Right hindlimb (tissue), 1 donor: ENCODE results near the gene DNASE1L2.
"Not testable (repeated sequence)": the region's sequence is repeated elsewhere in the genome, so short reads cannot be mapped to it uniquely, and the experiment has no call there.

Experiments
- DNase-seq: peaks from one replicate; pipeline ENCODE4 v3.0.0-alpha.2; 2018

Gene DNASE1L2

DNA sequence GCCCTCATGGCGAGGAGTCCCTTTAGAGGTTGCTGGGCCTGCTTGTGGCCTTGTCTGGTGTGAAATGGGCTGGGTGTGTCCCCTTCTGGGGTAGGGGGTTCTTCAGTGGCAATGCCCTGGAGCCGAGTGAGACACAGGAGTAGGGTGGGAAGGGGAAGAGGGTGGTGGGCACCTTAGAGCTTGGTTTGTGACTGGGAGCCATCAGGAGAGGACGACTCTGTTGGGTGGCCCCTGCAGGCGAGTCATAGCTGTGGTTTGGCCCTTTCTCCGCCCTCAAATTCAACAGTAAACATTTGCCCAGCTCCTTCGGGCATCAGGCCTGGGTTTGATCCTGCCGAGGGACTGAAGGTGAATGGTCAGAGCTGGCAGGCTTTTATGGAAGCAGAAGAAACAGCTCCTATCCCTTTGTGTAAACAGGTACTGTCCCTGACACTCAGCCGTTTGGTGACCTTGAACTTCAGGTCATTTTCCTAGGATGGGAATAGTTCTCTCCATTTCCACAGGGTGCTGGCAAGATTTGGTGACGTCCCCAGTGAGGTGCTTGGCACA lies 9.9 kb upstream of the DNASE1L2 start:
- DNase-seq = no peak

DNA sequence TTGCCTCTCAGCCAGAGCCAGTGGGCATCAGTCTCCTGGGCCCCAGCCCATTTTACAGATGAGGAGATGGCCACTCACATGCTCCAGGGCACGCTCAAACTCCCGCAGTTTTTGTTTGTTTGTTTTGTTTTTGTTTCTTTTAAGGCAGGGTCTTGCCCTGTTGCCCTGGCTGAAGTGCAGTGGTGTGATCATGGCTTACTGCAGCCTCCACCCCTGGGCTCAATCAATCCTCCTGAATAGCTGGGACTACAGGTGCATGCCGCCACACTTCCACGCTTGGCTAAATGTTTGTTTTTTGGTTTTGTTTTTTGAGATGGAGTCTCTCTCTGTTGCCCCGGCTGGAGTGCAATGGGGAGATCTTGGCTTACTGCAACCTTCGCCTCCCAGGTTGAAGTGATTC lies 9.3 kb upstream of the DNASE1L2 start:
- no peak for DNase-seq

DNA sequence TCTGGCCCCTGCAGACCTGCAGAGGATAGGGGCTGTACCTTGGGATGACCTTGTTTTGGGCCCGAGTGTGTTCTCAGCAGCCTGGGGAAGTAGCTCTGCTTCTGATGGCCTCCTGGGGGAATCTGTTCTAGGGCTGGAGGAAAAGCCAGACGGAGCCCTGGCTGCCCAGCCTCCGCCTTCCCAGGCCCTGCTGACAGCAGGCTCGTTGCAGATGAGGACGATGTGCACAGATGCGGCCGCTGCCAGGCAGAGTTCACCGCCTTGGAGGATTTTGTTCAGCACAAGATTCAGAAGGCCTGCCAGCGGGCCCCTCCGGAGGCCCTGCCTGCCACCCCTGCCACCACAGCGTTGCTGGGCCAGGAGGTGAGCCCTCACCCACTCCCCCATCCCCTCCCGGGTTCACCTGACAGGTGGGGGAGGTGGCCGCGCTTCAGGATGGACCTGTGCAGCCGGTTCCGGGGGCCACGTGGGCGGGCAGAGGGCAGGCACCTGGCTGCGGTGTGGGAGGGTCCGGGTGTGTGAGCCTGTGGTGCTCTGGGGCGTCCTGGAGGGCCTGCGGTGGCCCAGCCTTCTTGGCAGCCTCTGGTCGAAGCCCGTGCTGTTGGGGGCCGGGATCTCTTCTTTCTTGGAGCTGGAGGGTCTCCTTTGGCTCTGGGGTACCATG lies 8.0 kb upstream of the DNASE1L2 start:
- no peak for DNase-seq

DNA sequence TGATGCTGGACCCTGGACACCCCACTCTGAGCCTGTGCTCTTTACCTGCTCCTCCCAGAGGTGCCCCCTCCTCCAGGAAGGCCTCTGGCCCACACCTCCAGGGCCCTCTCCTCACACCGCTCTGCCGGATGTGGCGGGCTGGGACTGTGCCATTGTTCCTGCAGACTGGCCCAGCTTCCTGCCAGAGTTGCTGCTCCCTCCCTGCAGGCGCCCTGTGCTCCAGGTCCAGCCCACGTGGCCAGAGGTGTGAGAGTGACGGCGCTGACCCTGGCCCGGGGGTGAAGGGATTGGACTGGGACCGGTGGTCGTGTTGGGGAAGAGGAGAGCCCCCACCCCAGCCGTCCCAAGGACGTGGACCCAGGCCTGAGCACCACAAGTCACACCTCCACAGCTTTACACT lies 7.2 kb upstream of the DNASE1L2 start:
- DNase-seq = no peak

DNA sequence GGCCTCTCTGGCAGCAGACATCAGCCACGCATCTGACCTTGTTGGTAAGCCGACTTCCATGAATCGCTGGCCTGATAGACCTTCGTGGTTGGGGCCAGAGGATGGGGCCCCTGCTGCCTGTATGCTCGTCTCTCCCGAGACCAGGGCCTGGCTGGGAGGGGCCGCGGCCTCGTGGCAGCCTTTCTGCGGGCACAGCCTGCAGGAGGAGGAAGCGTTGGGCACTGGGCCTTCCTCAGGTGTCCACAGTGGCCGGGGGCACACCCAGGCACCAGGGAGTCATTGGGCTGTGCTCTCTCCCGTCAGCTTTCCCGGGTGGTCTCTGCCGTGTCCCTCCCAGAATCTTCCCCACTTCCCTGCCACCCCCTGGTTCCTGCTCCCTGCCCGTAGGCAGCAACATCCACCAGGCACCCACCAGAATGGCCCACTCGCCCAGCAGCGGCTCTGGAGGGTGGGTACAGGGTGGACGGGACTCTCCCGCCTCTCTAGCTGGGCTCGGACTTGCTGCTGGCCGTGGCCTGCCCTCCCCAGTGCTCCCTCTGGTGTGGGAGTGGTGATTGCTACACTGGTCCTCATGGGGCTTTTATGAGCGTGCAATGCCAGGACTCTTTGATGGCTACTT lies 6.5 kb upstream of the DNASE1L2 start:
- DNase-seq = no peak

DNA sequence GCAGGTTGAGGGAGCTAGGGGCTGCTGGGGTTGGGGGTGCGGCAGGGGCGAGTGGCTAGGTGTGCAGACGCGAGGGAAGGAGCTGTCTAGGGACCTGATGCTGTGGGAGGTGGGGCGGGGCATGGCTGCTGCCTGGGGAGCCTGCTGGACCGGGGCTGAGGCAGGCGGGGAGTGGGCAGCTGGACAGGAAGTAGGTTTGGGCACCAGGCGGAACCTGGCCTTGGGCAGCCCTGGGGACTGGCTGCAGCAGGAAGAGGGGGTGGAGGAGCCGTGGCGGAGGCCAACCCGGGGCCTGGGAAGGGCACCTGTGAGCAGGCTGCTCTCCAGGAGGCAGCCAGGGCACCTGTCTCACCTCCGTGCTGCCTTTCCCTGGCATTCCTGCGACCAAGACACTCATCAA lies 5.9 kb upstream of the DNASE1L2 start:
- no peak for DNase-seq

DNA sequence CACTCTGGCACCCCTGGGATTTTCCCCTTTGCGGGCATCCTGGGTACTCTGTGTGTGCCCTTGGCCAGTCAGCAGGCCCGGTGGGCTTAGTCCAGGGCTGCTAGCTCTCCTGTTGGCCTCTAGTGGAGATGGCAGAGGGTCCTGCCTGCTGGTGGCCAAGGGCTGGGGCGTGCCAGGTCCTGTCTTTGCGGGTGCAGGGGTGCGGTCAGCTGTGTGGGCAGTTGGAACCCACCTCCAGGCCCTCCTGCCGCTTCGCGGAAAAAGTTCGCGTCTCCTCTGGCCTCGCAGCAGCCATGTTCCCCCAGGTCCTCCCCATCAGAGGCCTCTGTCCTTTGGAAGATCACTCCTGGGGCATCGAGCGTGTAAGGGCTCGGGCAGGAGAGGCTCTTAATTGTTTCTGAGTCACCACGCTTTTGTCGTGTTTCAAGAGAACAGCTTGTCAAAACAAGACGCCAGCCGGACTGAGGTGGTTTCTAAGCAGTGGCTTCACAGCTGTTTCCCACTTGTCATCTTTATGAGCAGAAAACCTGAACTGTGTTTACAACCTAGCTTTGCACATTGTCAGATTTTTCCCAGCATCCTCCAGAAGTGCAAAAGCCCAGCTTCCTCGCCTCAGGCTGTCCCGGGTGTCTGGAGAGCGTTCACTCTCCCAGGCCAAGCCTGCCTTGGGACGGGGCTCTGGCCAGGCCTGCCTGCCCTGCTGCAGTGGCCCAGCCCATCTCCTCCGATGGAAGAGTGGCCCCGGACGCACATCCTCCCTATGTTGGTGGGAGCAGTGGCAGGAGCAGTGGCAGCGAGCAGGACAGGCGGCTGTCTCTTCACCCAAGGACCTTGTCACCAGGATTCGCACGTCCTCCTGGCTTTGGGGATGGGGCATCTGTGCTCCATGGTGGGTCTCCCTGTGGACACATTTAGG lies 5.0 kb upstream of the DNASE1L2 start:
- DNase-seq = no peak

DNA sequence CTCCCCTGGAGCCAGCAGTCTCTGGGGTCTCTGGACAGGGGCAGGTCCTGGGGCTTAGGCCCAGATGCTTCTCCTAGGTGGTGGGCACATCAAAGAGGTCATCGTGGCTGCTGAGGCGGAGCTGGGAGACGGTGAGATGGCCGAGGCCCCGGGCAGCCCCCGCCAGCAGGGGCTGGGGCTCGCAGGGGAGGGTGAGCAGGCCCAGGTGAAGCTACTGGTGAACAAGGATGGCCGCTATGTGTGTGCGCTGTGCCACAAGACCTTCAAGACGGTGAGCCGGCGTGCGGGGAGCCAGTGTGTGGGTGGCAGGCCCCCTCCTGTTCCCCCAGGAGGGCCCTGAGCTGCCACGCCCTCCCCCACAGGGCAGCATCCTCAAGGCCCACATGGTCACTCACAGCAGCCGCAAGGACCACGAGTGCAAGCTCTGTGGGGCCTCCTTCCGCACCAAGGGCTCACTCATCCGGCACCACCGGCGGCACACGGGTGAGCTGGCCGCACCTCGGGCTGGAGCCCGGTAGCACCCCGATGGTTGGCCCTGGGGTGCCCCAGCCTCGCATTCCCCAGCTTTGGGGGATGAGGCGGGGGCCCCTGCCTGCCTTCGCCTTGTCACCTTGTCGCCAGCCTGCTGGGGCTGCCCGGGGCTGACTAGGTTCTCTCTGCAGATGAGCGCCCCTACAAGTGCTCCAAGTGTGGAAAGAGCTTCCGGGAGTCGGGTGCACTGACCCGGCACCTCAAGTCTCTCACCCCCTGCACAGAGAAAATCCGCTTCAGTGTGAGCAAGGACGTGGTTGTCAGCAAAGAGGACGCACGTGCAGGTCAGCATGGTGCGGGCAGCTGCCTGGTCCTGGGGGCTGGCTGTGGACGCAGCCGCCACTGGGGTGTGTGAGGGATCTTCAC lies 3.9 kb upstream of the DNASE1L2 start:
- DNase-seq = no peak

DNA sequence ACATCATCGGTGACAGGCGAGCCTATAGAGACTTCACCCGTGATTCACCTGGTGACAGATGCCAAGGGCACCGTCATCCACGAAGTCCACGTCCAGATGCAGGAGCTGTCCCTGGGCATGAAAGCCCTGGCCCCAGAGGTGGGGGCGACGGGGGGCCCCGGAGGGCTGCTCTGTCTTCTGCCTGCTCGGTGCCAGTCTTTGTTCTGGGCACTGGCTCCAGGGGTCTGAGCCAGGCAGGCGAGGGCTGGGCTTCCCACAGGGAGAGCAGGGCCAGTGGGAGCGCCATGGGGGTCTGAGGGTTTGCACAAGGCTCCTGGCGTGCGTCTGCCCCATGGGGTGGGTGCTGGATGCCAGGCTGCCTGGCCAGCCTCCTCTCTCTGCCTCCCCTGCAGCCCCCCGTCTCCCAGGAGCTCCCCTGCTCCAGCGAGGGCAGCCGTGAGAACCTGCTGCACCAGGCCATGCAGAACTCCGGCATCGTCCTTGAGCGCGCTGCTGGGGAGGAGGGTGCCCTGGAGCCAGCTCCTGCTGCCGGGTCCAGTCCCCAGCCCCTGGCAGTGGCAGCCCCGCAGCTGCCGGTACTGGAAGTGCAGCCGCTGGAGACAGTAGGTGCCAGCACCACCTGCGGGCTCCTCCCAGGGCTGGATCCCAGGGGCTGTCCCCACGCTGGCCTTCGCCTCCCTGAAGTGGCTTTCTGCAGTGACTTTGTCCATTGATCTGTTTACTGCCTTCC lies 3.0 kb upstream of the DNASE1L2 start:
- no peak for DNase-seq

DNA sequence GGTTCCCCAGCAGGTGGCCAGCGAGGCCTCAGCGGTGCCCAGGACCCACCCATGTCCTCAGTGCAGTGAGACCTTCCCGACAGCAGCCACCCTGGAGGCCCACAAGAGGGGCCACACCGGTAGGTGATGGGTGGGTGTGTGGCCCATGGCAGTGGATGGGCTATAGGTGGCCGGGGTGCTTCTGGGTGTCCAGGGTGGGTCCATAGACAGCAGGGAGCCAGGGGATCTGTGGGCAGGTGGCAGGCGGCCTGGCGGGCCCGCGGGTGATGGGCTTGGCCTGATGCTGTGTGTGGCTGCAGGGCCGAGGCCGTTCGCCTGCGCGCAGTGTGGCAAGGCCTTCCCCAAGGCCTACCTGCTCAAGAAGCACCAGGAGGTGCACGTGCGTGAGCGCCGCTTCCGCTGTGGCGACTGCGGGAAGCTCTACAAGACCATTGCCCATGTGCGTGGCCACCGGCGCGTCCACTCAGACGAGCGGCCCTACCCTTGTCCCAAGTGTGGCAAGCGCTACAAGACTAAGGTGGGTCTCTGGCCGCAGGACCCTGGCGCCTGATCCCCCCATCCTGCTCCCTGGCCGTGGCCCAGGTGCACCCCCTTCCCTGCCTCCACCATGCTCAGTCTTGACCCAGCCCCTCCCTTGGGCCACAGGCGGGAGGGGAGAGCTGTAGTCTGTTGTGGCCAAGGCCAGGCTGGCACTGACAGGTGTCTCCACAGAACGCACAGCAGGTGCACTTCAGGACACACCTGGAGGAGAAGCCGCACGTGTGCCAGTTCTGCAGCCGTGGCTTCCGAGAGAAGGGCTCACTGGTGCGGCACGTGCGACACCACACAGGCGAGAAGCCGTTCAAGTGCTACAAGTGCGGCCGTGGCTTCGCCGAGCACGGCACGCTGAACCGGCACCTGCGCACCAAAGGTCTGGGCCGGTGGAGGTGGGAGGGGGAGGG lies 2.1 kb upstream of the DNASE1L2 start:
- DNase-seq = no peak

DNA sequence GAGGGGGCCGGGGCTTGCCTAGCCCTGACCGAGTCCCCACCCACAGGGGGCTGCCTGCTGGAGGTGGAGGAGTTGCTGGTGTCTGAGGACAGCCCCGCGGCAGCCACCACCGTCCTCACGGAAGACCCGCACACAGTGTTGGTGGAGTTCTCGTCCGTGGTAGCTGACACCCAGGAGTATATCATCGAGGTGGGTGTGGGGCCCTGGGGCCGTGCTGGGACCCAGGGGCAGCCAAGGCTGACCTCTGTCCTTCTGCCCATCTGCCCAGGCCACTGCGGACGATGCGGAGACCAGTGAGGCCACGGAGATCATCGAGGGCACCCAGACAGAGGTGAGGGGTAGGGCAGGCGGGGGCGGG lies 1.5 kb upstream of the DNASE1L2 start:
- no peak for DNase-seq

DNA sequence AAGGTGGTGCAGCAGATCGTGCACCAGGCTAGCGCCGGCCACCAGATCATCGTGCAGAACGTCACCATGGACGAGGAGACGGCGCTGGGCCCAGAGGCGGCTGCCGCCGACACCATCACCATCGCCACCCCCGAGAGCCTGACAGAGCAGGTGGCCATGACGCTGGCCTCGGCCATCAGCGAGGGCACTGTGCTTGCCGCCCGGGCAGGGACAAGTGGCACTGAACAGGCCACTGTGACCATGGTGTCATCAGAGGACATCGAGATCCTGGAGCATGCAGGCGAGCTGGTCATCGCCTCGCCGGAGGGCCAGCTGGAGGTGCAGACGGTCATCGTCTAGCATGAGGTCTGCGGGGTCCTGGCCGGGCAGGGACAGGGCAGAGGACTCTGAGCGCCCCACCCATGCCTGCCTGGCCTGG lies 1.0 kb upstream of the DNASE1L2 start:
- no peak for DNase-seq

DNA sequence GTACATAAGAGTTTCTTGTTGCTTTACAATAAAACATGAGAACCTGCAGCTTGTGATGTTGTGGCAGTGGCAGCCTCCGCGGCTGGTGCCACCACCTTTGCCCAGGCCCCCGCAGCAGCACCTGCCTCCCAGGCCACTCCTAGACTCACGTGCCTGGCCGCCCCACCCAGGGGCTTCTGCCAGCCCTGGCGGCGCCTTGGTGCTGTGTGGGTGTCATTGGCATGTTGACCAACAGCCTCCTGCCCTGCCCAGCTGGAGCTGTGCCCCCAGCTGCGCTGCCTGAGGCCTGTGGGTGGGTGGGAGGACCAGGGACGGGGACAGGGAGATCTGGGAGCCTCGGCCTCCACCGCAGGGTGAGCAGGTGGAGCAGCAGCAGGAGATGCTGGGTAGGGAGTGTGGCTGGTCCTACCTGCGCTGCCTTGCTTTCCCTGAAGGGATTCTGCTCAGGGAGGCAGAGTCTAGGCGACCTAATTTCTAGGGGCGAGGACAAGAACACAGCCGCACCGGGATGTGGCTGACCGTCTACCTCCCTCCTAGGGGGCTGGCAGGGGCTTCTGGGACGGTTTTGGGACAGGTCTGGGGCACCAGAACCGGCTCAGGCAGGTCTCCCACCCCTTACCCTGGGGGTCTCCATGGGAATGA lies 428 bp upstream of the DNASE1L2 start:
- DNase-seq = no peak

DNA sequence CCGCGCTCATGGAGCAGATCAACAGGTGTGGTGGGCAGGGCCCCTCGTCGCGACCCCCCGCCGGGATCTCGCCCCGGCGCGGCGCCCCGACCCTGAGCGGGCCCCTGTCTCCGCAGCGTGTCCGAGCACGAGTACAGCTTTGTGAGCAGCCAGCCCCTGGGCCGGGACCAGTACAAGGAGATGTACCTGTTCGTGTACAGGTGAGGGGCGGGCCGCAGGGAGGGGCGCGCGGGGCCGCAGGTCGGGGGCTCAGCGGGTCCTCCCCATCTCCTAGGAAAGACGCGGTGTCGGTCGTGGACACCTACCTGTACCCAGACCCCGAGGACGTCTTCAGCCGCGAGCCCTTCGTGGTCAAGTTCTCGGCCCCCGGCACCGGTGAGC lies 848 bp downstream of the DNASE1L2 start:
- no peak for DNase-seq

DNA sequence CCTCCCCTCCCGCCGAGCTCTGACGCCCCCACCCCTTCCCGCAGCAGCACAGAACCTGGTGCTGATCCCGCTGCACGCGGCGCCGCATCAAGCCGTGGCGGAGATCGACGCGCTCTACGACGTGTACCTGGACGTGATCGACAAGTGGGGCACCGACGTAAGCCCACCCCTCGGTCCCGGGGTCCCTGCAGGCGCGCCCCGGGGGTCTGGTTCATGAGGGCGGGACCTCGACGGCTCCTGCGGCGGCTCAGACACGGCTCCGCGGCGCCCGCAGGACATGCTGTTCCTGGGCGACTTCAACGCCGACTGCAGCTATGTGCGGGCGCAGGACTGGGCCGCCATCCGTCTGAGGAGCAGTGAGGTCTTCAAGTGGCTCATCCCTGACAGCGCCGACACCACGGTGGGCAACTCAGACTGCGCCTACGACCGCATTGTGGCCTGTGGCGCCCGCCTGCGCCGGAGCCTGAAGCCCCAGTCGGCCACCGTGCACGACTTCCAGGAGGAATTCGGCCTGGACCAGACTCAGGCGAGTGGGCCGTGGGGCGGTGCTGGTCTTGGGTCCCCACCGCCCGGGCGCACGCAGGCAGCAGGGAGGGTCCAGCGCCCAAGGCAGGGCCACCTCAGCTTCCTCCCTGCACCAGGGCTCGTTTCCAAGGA lies 1.4 kb downstream of the DNASE1L2 start:
- DNase-seq = no peak

DNA sequence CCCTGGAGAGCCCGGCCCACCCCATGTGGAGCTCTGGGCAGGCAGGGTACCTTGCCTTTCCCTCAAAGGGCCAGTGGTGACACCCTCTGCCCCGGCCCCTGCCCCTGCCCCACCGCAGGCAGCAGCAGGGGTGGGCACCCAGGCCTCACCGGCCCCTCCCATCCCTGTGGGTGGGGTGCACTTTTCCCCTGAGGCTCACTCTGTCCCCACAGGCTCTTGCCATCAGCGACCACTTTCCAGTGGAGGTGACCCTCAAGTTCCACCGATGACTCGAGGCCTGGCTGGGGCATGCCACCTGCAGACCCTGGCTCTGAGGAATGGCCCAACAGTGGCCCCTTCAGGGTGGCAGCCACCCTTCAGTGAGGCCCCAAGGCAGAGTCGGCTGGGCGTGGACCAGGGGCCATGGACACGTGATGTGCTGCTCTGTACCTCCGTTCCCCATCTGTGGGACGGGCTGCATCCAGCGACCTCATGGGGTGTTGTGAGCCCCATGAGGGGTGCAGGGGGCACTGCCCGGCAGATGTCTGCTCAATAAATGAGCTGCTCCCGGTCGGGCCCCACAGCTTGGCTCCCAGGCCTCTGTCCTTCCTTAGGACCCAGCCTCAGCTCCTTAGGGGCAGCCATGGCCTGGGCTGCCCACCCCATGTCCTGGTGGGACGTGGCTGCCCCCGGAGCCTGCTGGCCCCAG lies 2.0 kb downstream of the DNASE1L2 start:
- no peak for DNase-seq

DNA sequence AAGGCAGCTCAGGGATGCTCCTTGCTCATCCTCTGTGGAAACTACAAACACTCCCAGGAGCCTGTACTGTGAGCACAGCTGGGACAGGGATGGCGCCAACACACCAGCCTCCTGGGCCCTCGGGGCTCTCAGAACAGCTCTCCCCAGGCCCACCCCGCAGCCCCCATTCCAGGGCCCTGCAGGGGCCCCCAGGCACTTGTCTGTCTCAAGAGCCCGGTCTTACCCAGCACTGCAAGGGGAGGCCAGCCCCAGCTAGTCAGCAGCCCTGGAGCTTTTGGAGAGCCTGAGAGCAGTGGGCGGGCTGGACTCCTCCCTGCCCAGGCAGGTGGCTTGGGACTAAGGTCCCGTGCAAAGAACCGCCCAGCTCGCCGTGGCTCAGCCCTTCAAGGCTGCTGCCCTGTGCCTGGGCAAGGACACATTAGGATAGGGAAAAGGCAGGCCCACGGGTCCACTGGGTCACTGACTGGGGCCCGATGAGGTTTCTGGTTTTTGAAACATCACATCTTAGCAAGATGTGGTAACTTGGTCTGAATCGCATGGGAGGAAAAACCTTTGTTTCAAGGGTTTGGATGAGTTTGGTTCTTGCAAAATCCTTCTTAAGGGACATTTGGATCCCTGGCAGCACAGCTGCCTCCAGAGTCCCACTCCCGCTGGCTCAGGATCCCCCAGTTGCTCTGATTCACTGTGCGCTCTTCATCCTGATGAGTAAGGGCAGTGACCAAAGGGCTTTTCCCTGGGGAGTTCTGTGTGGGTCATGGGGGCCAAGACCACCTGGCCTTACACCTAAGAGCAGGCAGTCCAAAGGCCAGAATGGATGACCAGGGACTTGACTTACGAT lies 2.8 kb downstream of the DNASE1L2 start:
- DNase-seq = no peak

DNA sequence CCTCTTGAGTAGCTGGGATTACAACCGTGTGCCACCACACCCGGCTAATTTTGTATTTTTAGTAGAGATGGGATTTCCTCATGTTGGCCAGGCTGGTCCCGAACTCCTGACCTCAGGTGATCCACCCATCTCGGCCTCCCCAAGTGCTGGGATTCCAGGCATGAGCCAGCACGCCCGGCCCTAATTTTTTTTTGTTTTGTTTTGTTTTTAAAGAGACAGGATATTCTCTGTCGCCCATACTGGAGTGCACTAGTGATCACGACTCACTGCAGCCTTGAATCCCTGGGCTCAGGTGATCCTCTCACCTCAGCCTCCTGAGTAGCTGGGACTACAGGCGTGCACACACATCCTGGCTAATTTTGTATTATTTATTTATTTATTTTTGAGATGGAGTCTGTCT lies 4.1 kb downstream of the DNASE1L2 start:
- DNase-seq = not testable (repeated sequence)
